Measurements from ENCODE around the gene ADGRE3.
"Not testable (repeated sequence)": the region's sequence is repeated elsewhere in the genome, so short reads cannot be mapped to it uniquely, and the experiment has no call there.

Gene ADGRE3

DNA sequence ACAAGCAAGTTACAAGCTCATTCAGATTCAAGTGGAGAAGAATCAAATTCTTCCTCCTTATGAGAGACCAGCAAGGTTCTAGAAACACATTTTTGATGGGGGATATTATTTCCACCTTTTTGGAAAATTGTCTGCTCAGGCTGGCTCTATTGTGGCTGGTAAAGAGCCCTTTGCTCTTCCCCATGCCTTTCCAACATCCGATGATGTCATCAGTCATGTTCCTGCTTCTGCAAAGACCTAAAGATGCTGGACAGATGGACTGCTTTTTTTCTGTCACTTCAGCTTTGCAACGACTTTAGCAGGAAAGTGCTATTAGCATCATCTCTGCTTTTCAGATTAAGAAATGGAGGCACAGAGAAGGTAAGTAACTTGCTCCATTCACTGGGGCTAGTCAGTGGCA is 4.2 kb downstream of the ADGRE3 start:
- no peak overlapping the region for H3K27ac ChIP-seq
- DNase-seq (ENCODE audit: low read depth, low spot score), result no peak

DNA sequence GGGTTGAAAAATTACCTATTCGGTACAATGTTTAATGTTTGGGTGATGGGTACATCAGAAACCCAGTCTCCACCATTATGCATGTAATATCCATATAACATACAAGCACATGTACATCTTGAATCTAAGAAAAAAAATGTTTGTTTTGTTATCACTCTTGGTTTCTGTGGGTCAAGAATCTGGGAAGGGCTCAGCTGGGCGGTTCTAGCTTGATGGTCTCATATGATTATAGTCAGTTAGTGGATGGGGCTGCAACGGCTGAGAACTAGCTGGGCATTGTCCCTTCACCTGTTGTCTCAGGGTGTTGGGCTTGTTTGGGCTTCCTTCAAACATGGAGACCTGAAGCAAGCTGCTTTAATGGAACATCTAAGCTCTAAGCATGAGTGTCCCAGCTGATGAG is 4.7 kb downstream of the ADGRE3 start:
- no peak overlapping the region for H3K27ac ChIP-seq
- DNase-seq (ENCODE audit: low read depth, low spot score), result no peak

DNA sequence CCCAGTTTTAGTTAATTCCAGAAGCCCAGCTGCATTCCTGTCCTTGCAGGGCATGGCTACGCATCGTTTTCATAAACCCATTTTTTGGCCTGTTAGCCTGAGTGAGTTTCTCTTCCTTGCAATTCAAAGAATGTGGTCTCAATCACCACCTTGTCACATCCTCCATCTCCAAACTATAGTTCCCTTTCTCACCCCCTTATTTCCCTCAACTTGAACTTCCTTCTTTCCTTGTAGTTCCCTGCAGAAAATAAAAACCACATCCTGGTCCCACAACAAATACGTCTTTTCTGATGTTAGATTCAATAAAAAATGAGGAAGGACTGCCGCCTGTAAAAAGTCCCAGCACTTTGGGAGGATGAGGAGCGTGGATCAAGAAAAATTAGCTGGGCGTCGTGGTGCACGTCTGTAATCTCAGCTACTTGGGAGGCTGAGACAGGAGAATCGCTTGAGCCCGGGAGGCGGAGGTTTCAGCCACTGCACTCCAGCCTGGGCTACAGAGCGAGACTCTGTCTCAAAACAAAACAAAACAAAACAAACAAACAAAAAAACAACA is 13.2 kb downstream of the ADGRE3 start:
- no peak overlapping the region for H3K27ac ChIP-seq
- no peak for DNase-seq (ENCODE audit: low read depth, low spot score)

GRCh38 chr19:14659874-14660489 is 14.7 kb downstream of the ADGRE3 start:
- no peak for DNase-seq (ENCODE audit: low read depth, low spot score)
- H3K27ac ChIP-seq, result no peak overlapping the region

DNA sequence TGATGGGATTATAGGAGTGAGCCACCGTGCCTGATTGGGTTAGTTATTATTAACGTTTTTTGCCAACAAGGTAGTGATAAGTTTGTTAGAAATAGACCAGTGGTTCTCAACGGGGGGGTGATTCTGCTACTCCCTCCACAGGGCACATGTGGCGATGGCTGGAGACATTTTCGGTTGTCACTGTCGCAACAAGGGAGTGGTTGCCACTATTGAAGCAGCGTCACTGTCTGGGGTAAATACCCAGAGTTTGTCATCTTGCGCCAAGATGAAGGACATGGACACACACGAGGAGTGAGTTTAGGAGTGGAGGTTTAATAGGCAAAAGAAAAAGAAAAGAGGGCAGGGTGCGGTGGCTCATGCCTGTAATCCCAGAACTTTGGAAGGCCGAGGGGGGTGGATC is 18.9 kb downstream of the ADGRE3 start:
- DNase-seq (ENCODE audit: low read depth, low spot score), result no peak
- no peak overlapping the region for H3K27ac ChIP-seq

- DNase-seq (ENCODE audit: low read depth, low spot score), result no peak
- H3K27ac ChIP-seq, result no peak overlapping the region
These were observed 19.7 kb downstream of the ADGRE3 start for GRCh38 chr19:14654786-14655560.

DNA sequence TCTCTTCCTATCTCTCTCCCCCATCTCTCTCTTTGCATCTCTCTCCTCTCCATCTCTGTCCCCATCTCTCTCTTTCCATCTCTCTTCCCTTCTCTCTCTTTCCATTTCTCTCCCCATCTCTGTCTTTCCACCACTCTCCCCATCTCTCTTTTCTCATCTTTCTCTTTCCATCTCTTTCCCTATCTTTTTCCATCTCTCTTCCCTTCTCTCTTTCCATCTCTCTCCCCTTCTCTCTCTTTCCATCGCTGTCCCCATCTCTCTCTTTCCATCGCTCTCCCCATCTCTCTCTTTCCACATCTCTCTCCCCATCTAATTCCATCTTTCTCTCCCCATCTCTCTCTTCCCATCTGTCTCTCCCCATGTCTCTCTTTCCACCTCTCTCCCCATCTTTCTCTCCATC is 24.5 kb downstream of the ADGRE3 start:
- H3K27ac ChIP-seq, result no peak overlapping the region
- no peak for DNase-seq (ENCODE audit: low read depth, low spot score)

DNA sequence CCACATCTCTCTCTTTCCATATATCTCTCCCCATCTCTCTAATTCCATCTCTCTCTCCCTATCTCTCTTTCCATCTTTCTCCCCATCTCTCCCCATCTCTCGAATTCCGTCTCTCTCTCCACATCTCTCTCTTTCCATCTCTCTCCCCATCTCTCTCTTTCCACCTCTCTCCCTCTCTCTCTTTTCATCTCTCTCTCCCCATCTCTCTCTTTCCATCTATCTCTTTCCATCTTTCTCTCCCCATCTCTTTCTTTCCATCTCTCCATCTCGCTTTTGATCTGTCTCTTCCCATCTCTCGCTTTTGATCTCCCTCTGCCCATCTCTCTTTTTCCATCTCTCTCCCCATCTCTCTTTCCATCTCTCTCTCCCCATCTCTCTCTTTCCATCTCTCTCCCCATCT is 25.6 kb downstream of the ADGRE3 start:
- DNase-seq (ENCODE audit: low read depth, low spot score), result no peak
- no peak overlapping the region for H3K27ac ChIP-seq

- H3K27ac ChIP-seq, result no peak overlapping the region
- DNase-seq (ENCODE audit: low read depth, low spot score), result no peak
These were observed 26.1 kb downstream of the ADGRE3 start for GRCh38 chr19:14648506-14648905.

GRCh38 chr19:14639536-14640277 is 34.9 kb downstream of the ADGRE3 start:
- no peak for DNase-seq (ENCODE audit: low read depth, low spot score)
- no peak overlapping the region for H3K27ac ChIP-seq

DNA sequence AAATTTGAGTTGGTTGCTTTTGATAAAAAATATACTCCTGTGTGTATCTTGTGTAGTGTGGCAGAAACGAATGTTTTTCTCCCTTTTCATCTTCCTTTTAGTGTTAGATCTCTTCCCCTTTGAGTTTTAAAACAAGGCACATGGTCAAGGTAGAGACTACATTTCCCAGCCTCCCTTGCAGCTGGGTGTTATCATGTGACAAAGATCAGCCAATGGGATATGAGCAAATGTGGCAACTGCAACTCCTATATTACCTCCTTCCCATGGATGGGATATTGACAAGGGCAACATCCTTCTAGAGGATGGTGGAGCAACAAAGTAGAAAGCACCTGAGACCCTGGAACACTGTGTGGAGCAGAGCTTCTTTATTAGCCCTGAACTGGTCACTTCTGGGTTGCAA is 42.4 kb downstream of the ADGRE3 start:
- no peak overlapping the region for H3K27ac ChIP-seq
- no peak for DNase-seq (ENCODE audit: low read depth, low spot score)

- no peak for DNase-seq (ENCODE audit: low read depth, low spot score)
- H3K27ac ChIP-seq, result no peak overlapping the region
These were observed 45.1 kb downstream of the ADGRE3 start for GRCh38 chr19:14629557-14629956.

DNA sequence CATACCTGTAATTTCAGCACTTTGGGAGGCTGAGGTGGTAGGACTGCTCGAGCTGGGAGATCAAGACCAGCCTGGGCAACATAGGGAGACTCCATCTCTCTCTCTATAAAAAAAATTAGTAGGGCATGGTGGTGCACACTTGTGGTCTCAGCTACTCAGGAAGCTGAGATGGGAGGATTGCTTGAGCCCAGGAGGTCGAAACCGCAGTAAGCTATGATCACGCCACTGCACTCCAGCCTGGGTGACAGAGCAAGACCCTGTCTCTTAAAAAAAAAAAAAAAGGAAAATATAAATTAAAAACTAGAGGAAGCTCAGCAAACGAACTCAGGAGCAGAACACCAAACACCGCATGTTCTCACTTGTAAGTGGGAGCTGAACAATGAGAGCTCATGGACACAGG is 50.2 kb downstream of the ADGRE3 start:
- H3K27ac ChIP-seq; DNase-seq (ENCODE audit: low read depth, low spot score): not testable (repeated sequence)

GRCh38 chr19:14619404-14619803 is 55.2 kb downstream of the ADGRE3 start:
- no peak overlapping the region for H3K27ac ChIP-seq
- no peak for DNase-seq (ENCODE audit: low read depth, low spot score)

GRCh38 chr19:14616407-14616806 is 58.2 kb downstream of the ADGRE3 start:
- no peak for DNase-seq (ENCODE audit: low read depth, low spot score)
- no peak overlapping the region for H3K27ac ChIP-seq

DNA sequence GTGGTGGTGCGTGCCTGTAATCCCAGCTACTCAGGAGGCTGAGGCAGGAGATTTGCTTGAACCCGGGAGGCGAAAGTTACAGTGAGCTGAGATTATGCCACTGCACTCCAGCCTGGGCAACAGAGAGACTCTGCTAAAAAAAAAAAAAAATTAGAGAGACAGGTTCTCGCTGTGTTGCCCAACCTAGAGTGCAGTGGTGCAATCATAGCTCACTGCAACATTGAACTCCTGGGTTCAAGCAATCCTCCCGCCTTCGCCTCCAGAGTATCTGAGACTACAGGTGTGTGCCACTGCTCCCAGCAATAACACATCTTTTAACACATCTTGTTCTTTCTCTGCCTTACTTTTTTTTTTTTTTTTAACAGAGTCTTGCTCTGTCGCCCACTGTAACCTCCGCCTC is 59.0 kb downstream of the ADGRE3 start:
- no peak overlapping the region for H3K27ac ChIP-seq
- DNase-seq (ENCODE audit: low read depth, low spot score), result no peak

GRCh38 chr19:14614099-14614412 is 60.6 kb downstream of the ADGRE3 start:
- H3K27ac ChIP-seq, result no peak overlapping the region

DNA sequence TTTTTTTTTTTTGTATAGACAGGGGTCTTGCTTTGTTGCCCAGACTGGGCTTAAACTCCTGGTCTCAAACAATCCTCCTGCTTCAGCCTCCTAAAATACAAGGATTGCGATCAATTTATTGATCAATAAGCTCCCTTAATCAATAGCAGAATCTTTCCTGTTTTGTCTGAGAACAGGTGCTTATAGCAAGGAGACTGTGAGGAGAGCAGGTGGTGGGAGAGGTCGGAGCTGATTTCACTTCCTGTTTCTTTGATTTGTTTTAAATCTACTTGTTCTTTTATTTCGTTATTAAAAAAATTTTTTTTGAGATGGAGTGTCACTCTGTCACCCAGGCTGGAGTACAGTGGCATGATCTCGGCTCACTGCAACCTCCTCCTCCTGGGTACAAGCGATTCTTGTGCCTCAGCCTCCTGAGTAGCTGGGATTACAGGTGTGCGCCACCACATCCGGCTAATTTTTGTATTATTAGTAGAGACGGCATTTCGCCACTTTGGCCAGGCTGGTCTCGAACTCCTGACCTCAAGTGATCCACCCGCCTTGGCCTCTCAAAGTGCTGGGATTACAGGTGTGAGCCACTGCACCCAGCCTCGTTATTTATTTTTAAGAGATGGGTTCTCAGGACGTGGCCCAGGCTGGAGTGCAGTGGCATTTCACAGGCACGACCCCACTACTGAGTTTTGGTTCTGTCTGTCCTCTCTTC is 61.1 kb downstream of the ADGRE3 start:
- not testable (repeated sequence) for H3K27ac ChIP-seq; DNase-seq (ENCODE audit: low read depth, low spot score)

More at GRCh38 chr19:14614099-14614412, 60.6 kb downstream of the ADGRE3 start:
- no peak for DNase-seq (ENCODE audit: low read depth, low spot score)

DNA sequence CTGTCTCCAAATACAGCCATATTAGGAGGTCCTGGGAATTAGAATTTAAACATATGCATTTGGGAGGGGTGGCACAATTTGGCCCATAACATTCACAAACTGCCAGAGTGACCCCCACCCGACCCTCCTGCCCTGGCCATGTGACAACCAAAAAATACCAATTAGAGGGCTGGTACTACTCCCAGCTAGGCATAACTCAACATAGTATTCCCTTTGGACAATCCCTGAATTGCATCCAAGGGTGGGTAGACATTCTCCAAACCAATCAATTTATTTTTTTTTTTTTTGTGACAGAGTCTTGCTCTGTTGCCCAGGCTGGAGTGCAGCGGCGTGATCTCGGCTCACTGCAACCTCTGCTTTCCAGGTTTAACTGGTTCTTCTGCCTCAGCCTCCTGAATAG is 62.0 kb downstream of the ADGRE3 start:
- H3K27ac ChIP-seq, result no peak overlapping the region
- DNase-seq (ENCODE audit: low read depth, low spot score), result no peak

- DNase-seq (ENCODE audit: low read depth, low spot score); H3K27ac ChIP-seq: not testable (repeated sequence)
These were observed 62.4 kb downstream of the ADGRE3 start for GRCh38 chr19:14612242-14612641.

DNA sequence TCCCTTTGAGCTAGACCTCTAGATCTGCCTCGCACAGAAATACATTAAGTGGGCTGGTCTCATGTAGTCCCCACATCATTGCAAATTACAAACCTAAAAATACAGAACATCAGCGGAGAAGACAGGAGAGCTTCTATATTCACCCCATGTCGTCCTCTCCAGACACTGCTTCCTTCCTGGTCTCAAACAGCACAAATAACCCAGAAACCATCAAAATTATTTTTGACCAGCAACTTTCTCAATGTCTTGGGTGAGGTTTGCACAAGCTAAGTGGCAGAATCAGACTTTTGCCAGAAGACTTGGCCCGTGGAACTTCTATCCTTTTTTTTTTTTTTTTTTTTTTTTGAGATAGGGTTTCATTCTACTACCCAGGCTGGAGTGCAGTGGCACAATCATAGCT is 63.6 kb downstream of the ADGRE3 start:
- no peak for DNase-seq (ENCODE audit: low read depth, low spot score)
- H3K27ac ChIP-seq, result no peak overlapping the region
